HepG2 (cell line): ENCODE measurements around the gene DNAAF8. TPM values are rescaled to one million over a fixed set of nuclear protein-coding genes. Genes with fewer than 3 reads are reported as not detected.

Source experiments
- ARNTL ChIP-seq: sonication (generic); formaldehyde crosslinking; IDR thresholded peaks from 2 replicates; pipeline ENCODE4 v1.4.0; 2020; ENCODE audit warnings: mild to moderate bottlenecking, missing genetic modification reagents
- ATM ChIP-seq: fragments of 450-650 bp; IDR thresholded peaks from 2 replicates; pipeline ENCODE4 v1.7.1; 2017; ENCODE audit warnings: mild to moderate bottlenecking, borderline replicate concordance
- CAMTA2 ChIP-seq: sonication (generic); formaldehyde crosslinking; IDR thresholded peaks from 2 replicates; pipeline ENCODE4 v1.4.0; 2020; ENCODE audit warnings: mild to moderate bottlenecking, missing genetic modification reagents, borderline replicate concordance
- DMAP1 ChIP-seq: IDR thresholded peaks from 2 replicates; pipeline ENCODE4 v1.6.1; 2016
- KDM6A ChIP-seq: IDR thresholded peaks from 2 replicates; pipeline ENCODE4 v1.6.1; 2016; ENCODE audit warnings: low read depth
- MIER3 ChIP-seq: IDR thresholded peaks from 2 replicates; pipeline ENCODE4 v1.6.1; 2016; ENCODE audit warnings: missing compliant biosample characterization, borderline replicate concordance
- TRAFD1 ChIP-seq: sonication (generic); formaldehyde crosslinking; IDR thresholded peaks from 2 replicates; pipeline ENCODE4 v1.5.1; 2020; ENCODE audit warnings: missing genetic modification reagents, mild to moderate bottlenecking, borderline replicate concordance
- ZFP62 ChIP-seq: sonication (generic); formaldehyde crosslinking; IDR thresholded peaks from 2 replicates; pipeline ENCODE4 v1.4.0; 2020; ENCODE audit warnings: missing genetic modification reagents
- ZHX2 ChIP-seq, 2 experiments: sonication (generic) in 1 of 2; formaldehyde crosslinking in 1 of 2; IDR thresholded peaks; 2 replicates each; pipeline versions ENCODE4 v1.6.1 to v1.9.0; 2014 to 2022; ENCODE audit warnings: antibody characterized with exemption in 1 of 2, borderline replicate concordance in 1 of 2, inconsistent platforms in 1 of 2, low read depth in 1 of 2, missing genetic modification reagents in 1 of 2
- ZNF17 ChIP-seq: sonication (generic); formaldehyde crosslinking; IDR thresholded peaks from 2 replicates; pipeline ENCODE4 v1.5.0; 2020; ENCODE audit warnings: mild to moderate bottlenecking, missing genetic modification reagents
- ZNF607 ChIP-seq: sonication (generic); formaldehyde crosslinking; IDR thresholded peaks from 2 replicates; pipeline ENCODE4 v1.5.1; 2020; ENCODE audit warnings: missing genetic modification reagents, mild to moderate bottlenecking, borderline replicate concordance
- ZNF7 ChIP-seq: IDR thresholded peaks from 2 replicates; pipeline ENCODE4 v1.6.1; 2016; ENCODE audit warnings: missing biosample characterization, missing genetic modification reagents
- polyA plus RNA-seq, 8 experiments: library from polyadenylated mRNA; depleted of rRNA in 3 of 8; stranded (reverse) in 7 of 8; unstranded in 1 of 8; fragments of >200 nt; fragmentation: Illumina TruSeq in 4 of 8; extraction: Trizol in 4 of 8; gene quantifications; 2 replicates each; pipeline versions ENCODE4 v1.2.1 to v1.2.3, GENCODE V29; 2011 to 2016; ENCODE audit warnings: low read depth in 4 of 8, missing spikeins in 1 of 8, mixed read lengths in 1 of 8; ENCODE audit not compliant: insufficient read depth in 1 of 8
- total RNA-seq, 5 experiments: library from RNA; depleted of rRNA; stranded (reverse); fragments of >200 nt; fragmentation: Illumina TruSeq; extraction: Trizol; gene quantifications; 2 replicates each; pipeline ENCODE4 v1.2.3, GENCODE V29; 2016; ENCODE audit warnings: low read depth in 1 of 5
- TF ChIP-seq, protein P1 (sequence below): sonication (generic); formaldehyde crosslinking; IDR thresholded peaks from 2 replicates; pipeline ENCODE4 v1.8.0; 2023; ENCODE audit warnings: mild to moderate bottlenecking, missing genetic modification reagents
- TF ChIP-seq, protein P2 (sequence below): sonication (generic); formaldehyde crosslinking; IDR thresholded peaks from 2 replicates; pipeline ENCODE4 v1.9.0; 2021; ENCODE audit warnings: missing genetic modification reagents, mild to moderate bottlenecking, borderline replicate concordance
- TF ChIP-seq, protein P3 (sequence below): sonication (generic); formaldehyde crosslinking; IDR thresholded peaks from 2 replicates; pipeline ENCODE4 v1.4.0; 2020; ENCODE audit warnings: missing genetic modification reagents, borderline replicate concordance

Gene DNAAF8
- total and polyA plus RNA-seq, 2 of the 13 experiments (the other 11 are each of a cell fraction or from before 2014, with no cell fraction given) = 0.44 TPM; not detected in 1

GRCh38 chr16:4734063-4734729 lies at the start of gene DNAAF8, which contains the start of gene ANKS3 (continued):
- TF ChIP-seq, protein P1, sequence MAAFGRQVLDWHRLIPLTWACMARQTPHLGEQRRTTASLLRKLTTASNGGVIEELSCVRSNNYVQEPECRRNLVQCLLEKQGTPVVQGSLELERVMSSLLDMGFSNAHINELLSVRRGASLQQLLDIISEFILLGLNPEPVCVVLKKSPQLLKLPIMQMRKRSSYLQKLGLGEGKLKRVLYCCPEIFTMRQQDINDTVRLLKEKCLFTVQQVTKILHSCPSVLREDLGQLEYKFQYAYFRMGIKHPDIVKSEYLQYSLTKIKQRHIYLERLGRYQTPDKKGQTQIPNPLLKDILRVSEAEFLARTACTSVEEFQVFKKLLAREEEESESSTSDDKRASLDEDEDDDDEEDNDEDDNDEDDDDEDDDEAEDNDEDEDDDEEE (CRISPR knock-in tag) = peak; percentile 78; the same call in 1 of the 2 replicates
- peak; percentile 73 for TF ChIP-seq DMAP1 (CRISPR knock-in tag)
- TF ChIP-seq MIER3 = peak; percentile 33; the same call in 1 of the 2 replicates
- no peak for TF ChIP-seq ATM
- peak; percentile 37; the same call in 1 of the 2 replicates for TF ChIP-seq ARNTL (CRISPR knock-in tag)
- TF ChIP-seq, protein P2, sequence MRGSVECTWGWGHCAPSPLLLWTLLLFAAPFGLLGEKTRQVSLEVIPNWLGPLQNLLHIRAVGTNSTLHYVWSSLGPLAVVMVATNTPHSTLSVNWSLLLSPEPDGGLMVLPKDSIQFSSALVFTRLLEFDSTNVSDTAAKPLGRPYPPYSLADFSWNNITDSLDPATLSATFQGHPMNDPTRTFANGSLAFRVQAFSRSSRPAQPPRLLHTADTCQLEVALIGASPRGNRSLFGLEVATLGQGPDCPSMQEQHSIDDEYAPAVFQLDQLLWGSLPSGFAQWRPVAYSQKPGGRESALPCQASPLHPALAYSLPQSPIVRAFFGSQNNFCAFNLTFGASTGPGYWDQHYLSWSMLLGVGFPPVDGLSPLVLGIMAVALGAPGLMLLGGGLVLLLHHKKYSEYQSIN (CRISPR knock-in tag) = no peak
- TF ChIP-seq TRAFD1 (CRISPR knock-in tag) = no peak
- no peak for TF ChIP-seq ZHX2 (IDR thresholded peaks at IDR 0.05; ENCODE audit: low read depth)
- TF ChIP-seq ZHX2 (CRISPR knock-in tag; IDR thresholded peaks at IDR 0.05; ENCODE audit: borderline replicate concordance) = no peak
- TF ChIP-seq, protein P3, sequence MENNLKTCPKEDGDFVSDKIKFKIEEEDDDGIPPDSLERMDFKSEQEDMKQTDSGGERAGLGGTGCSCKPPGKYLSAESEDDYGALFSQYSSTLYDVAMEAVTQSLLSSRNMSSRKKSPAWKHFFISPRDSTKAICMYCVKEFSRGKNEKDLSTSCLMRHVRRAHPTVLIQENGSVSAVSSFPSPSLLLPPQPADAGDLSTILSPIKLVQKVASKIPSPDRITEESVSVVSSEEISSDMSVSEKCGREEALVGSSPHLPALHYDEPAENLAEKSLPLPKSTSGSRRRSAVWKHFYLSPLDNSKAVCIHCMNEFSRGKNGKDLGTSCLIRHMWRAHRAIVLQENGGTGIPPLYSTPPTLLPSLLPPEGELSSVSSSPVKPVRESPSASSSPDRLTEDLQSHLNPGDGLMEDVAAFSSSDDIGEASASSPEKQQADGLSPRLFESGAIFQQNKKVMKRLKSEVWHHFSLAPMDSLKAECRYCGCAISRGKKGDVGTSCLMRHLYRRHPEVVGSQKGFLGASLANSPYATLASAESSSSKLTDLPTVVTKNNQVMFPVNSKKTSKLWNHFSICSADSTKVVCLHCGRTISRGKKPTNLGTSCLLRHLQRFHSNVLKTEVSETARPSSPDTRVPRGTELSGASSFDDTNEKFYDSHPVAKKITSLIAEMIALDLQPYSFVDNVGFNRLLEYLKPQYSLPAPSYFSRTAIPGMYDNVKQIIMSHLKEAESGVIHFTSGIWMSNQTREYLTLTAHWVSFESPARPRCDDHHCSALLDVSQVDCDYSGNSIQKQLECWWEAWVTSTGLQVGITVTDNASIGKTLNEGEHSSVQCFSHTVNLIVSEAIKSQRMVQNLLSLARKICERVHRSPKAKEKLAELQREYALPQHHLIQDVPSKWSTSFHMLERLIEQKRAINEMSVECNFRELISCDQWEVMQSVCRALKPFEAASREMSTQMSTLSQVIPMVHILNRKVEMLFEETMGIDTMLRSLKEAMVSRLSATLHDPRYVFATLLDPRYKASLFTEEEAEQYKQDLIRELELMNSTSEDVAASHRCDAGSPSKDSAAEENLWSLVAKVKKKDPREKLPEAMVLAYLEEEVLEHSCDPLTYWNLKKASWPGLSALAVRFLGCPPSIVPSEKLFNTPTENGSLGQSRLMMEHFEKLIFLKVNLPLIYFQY (CRISPR knock-in tag) = peak; percentile 94
- TF ChIP-seq CAMTA2 (CRISPR knock-in tag) = peak; percentile 81; the same call in 1 of the 2 replicates
- TF ChIP-seq ZNF17 (CRISPR knock-in tag) = no peak
- no peak for TF ChIP-seq ZNF607
- TF ChIP-seq ZFP62 (CRISPR knock-in tag) = no peak
- TF ChIP-seq ZNF7 = no peak
- no peak for TF ChIP-seq KDM6A (CRISPR knock-in tag)
